ENCODE results near the gene SYTL3.
"Not testable (repeated sequence)": the region's sequence is repeated elsewhere in the genome, so short reads cannot be mapped to it uniquely, and the experiment has no call there.

Gene SYTL3

GRCh38 chr6:158701268-158701667, 51.4 kb downstream of the SYTL3 start:
- FAIRE-seq, result not testable (repeated sequence)

GRCh38 chr6:158703111-158703836, 53.4 kb downstream of the SYTL3 start:
- no peak for FAIRE-seq

- no peak for FAIRE-seq
Measured at GRCh38 chr6:158703837-158704822, 54.3 kb downstream of the SYTL3 start.

- no peak for FAIRE-seq
Measured at GRCh38 chr6:158705386-158706126, 55.7 kb downstream of the SYTL3 start.

GRCh38 chr6:158706369-158706982, 56.6 kb downstream of the SYTL3 start:
- FAIRE-seq, result no peak

GRCh38 chr6:158707120-158707820, 57.4 kb downstream of the SYTL3 start:
- no peak for FAIRE-seq

GRCh38 chr6:158707821-158708195, 58.0 kb downstream of the SYTL3 start:
- FAIRE-seq, result no peak

GRCh38 chr6:158708239-158708638, 58.4 kb downstream of the SYTL3 start:
- FAIRE-seq, result no peak

- no peak for FAIRE-seq
Measured at GRCh38 chr6:158709809-158710208, 60.0 kb downstream of the SYTL3 start.

GRCh38 chr6:158711264-158711663, 61.4 kb downstream of the SYTL3 start:
- no peak for FAIRE-seq

- no peak for FAIRE-seq
Measured at GRCh38 chr6:158713469-158713868, 63.6 kb downstream of the SYTL3 start.

- no peak for FAIRE-seq
Measured at GRCh38 chr6:158714706-158715105, 64.9 kb downstream of the SYTL3 start.

GRCh38 chr6:158715330-158716311, 65.8 kb downstream of the SYTL3 start:
- no peak for FAIRE-seq

- FAIRE-seq, result no peak
Measured at GRCh38 chr6:158717341-158718330, 67.8 kb downstream of the SYTL3 start.

- no peak for FAIRE-seq
Measured at GRCh38 chr6:158718461-158719046, 68.7 kb downstream of the SYTL3 start.

- no peak for FAIRE-seq
Measured at GRCh38 chr6:158722176-158722729, 72.4 kb downstream of the SYTL3 start.

- no peak for FAIRE-seq
Measured at GRCh38 chr6:158725704-158726103, 75.8 kb downstream of the SYTL3 start.

GRCh38 chr6:158729906-158730540, 80.2 kb downstream of the SYTL3 start:
- no peak for FAIRE-seq
